Measurements from ENCODE around the gene CDC37L1.
"Not testable (repeated sequence)": the region's sequence is repeated elsewhere in the genome, so short reads cannot be mapped to it uniquely, and the experiment has no call there.

CDC37L1 gene

GRCh38 chr9:4717815-4718214 lies 38.4 kb downstream of the CDC37L1 start:
- DNase-seq, result no peak

GRCh38 chr9:4718911-4719310 lies 39.5 kb downstream of the CDC37L1 start:
- no peak for DNase-seq

- no peak for DNase-seq
Observed at GRCh38 chr9:4721736-4722135, 42.4 kb downstream of the CDC37L1 start.

GRCh38 chr9:4725706-4726442 lies 46.5 kb downstream of the CDC37L1 start:
- no peak for DNase-seq

GRCh38 chr9:4727593-4727992 lies 48.2 kb downstream of the CDC37L1 start:
- no peak for DNase-seq

GRCh38 chr9:4732890-4733289 lies 53.5 kb downstream of the CDC37L1 start:
- DNase-seq, result no peak

GRCh38 chr9:4734150-4734549 lies 54.8 kb downstream of the CDC37L1 start:
- no peak for DNase-seq

GRCh38 chr9:4738866-4739586 lies 59.7 kb downstream of the CDC37L1 start:
- DNase-seq, result no peak

- no peak for DNase-seq
Observed at GRCh38 chr9:4739587-4740387, 60.4 kb downstream of the CDC37L1 start.

GRCh38 chr9:4740388-4740637 lies 60.9 kb downstream of the CDC37L1 start:
- DNase-seq, result peak; percentile 7

GRCh38 chr9:4740638-4741364 lies 61.4 kb downstream of the CDC37L1 start, which contains the start of gene AK3:
AK3 (minus strand) TSS chr9:4741202; CDS start chr9:4741087, 115 bp downstream.
- peak; percentile 78 for DNase-seq

GRCh38 chr9:4741365-4742089 lies 62.2 kb downstream of the CDC37L1 start:
- DNase-seq, result no peak

GRCh38 chr9:4742246-4742645 lies 62.9 kb downstream of the CDC37L1 start:
- DNase-seq, result no peak

GRCh38 chr9:4743131-4743875 lies 63.9 kb downstream of the CDC37L1 start:
- DNase-seq, result no peak

- DNase-seq, result no peak
Observed at GRCh38 chr9:4746278-4747030, 67.1 kb downstream of the CDC37L1 start.

- no peak for DNase-seq
Observed at GRCh38 chr9:4748612-4749011, 69.2 kb downstream of the CDC37L1 start.

- DNase-seq, result peak; percentile 59
Observed at GRCh38 chr9:4750023-4750673, 70.8 kb downstream of the CDC37L1 start.

- DNase-seq, result not testable (repeated sequence)
Observed at GRCh38 chr9:4754530-4754929, 75.2 kb downstream of the CDC37L1 start.

GRCh38 chr9:4755026-4755609 lies 75.7 kb downstream of the CDC37L1 start:
- no peak for DNase-seq

GRCh38 chr9:4756420-4756819 lies 77.1 kb downstream of the CDC37L1 start:
- DNase-seq, result no peak

Data from NCI-H2227 treated with DMSO at 0.1 percent for 48 hours (cell line).